ENCODE measurements around the gene OR2S2.

DNA sequence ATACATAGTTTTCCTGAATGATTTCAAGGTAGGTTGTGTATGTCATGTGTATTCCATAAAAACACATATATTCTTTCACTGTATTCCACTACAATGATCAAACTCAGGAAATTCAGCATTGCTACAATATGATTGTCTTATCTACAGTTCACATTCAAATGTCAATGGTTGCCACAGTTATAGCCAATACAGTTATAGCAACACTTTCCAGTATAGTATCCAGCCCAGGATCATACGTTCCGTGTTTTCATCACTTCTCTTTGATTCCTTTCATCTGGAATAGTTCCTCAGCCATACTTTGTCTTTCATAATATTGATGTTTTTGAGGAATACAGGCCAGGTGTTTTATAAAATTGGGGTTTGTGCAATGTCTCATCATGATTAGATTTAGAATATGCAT, 9.5 kb downstream of the OR2S2 start:
- TF ChIP-seq, protein P1, sequence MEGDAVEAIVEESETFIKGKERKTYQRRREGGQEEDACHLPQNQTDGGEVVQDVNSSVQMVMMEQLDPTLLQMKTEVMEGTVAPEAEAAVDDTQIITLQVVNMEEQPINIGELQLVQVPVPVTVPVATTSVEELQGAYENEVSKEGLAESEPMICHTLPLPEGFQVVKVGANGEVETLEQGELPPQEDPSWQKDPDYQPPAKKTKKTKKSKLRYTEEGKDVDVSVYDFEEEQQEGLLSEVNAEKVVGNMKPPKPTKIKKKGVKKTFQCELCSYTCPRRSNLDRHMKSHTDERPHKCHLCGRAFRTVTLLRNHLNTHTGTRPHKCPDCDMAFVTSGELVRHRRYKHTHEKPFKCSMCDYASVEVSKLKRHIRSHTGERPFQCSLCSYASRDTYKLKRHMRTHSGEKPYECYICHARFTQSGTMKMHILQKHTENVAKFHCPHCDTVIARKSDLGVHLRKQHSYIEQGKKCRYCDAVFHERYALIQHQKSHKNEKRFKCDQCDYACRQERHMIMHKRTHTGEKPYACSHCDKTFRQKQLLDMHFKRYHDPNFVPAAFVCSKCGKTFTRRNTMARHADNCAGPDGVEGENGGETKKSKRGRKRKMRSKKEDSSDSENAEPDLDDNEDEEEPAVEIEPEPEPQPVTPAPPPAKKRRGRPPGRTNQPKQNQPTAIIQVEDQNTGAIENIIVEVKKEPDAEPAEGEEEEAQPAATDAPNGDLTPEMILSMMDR (IDR thresholded peaks at IDR 0.05), result no peak
- TF ChIP-seq POLR2A (IDR thresholded peaks at IDR 0.05), result no peak

Data from right lobe of liver (tissue), 4 donors.